AG10803 (cell line): ENCODE results near the gene ADAD2.

Experiments
- DNase-seq: peaks from one replicate; pipeline ENCODE4 v3.0.0; 2010; ENCODE audit warnings: low read depth
- H3K4me3 ChIP-seq: 2 replicates; pipeline ENCODE4 v1.5.1; 2011; ENCODE audit warnings: mild to moderate bottlenecking, low read length, control low read depth
- CTCF ChIP-seq: conservative IDR thresholded peaks from 2 replicates; pipeline ENCODE4 v1.5.1; 2011; ENCODE audit warnings: mild to moderate bottlenecking, low read length, control low read depth, inconsistent platforms

ADAD2 gene

GRCh38 chr16:84240455-84240854 lies 49.5 kb downstream of the ADAD2 start:
- no peak overlapping the region for H3K4me3 ChIP-seq
- TF ChIP-seq CTCF = no peak
- no peak for DNase-seq

- H3K4me3 ChIP-seq = no peak overlapping the region
- DNase-seq = no peak
- TF ChIP-seq CTCF = no peak
These were observed 50.8 kb downstream of the ADAD2 start for GRCh38 chr16:84241778-84242177.

- TF ChIP-seq CTCF = no peak
- DNase-seq = no peak
- H3K4me3 ChIP-seq = no peak overlapping the region
These were observed 51.9 kb downstream of the ADAD2 start for GRCh38 chr16:84242839-84243238.

GRCh38 chr16:84243732-84244131 lies 52.8 kb downstream of the ADAD2 start:
- DNase-seq = no peak
- no peak overlapping the region for H3K4me3 ChIP-seq
- no peak for TF ChIP-seq CTCF

- no peak overlapping the region for H3K4me3 ChIP-seq
- no peak for TF ChIP-seq CTCF
- DNase-seq = no peak
These were observed 53.8 kb downstream of the ADAD2 start for GRCh38 chr16:84244728-84245127.

- TF ChIP-seq CTCF = no peak
- DNase-seq = no peak
- no peak overlapping the region for H3K4me3 ChIP-seq
These were observed 55.2 kb downstream of the ADAD2 start for GRCh38 chr16:84245956-84246678.

- TF ChIP-seq CTCF = no peak
- DNase-seq = no peak
- no peak overlapping the region for H3K4me3 ChIP-seq
These were observed 55.7 kb downstream of the ADAD2 start for GRCh38 chr16:84246679-84247077.
